ENCODE measurements around the gene IQGAP3.

The IQGAP3 gene

DNA sequence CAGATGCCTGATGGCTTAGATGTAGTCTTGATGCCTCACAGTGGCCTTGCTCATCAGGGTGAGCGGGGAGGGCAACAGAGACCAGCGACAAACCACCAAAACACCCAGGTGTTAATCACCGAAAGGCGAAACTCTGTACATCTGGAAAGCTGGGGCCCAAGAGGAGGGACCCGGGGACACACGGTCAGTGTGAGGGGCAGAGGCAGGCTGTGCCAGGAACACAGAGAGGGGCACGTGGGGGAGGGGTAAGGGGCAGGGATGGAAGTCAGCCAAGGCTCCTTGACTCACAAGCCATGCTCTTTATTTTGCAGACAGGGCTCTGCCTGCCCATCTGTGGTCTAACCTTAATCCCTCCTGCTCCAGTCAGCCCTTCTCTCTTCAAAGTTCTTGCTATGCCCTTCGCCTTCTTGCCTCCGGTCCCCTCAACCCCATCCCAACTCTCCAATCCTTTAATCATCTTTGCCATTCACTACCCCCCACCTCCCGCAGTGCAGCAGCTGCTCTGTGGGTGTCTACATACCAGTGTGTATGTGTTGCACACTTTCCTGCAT lies 76.1 kb downstream of the IQGAP3 start:
- DNase-seq (ENCODE audit: low read depth) = no peak

DNA sequence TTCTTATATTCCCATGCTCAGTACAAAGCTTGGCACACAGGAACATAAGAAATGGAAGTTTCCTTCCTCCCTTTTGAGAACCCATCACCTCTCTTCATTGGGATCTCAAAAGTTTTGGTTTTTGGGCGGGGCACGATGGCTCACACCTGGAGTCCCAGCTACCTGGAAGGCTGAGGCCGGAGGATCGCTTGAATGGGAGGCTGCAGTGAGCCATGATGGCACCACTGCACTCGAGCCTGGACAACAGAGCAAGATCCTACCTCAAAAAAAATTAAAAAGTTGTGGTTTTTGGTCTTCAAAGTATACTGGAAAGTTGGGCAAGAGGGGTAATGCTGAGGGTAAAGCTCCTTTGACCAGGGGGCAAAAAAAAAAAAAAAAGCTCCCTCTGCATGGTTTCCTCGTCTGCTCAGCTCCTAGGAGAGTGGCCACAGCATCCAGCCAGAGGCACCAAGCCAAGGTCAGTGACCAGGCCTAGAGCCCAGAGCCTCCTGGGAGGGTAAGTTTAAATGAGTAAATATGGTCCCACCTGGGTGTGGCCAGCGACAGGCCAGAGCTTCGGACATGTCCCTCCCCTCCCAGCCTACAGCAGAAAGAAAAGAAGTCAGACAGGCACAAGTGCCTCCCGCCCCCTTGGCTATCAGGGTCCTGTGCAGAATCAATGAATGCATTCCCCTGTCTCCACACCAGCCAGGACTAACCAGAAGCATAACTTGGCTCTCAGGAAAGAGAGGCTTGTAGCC lies 76.8 kb downstream of the IQGAP3 start:
- DNase-seq (ENCODE audit: low read depth) = no peak

DNA sequence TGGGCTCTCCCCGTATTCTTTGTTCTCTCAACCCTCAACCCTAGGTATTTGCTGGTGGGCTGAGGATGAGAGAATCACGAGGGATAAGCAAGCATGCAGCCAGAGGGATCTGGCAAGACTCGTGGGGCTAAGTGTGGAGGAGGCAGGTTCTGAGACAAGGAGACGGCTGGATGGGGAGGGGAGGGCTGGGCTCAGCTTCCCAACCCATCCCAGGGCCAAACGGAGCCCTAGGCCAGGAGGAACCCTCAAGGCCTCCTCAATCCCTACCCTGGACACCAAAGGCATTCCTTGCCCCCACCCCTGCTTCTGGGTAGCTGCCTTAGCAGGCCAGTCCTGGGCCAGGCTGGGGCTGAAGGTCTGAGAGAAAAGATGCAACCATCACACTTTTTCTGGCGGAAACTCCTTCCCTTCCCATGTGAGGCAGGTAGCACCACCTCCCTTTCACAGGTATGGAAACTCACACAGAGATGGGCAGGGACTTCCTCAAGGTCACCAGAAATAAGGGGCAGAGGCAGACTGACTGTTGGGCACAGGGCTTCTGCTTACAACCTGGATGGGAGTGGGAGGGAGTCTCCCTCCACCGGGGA lies 78.0 kb downstream of the IQGAP3 start:
- no peak for DNase-seq (ENCODE audit: low read depth)

DNA sequence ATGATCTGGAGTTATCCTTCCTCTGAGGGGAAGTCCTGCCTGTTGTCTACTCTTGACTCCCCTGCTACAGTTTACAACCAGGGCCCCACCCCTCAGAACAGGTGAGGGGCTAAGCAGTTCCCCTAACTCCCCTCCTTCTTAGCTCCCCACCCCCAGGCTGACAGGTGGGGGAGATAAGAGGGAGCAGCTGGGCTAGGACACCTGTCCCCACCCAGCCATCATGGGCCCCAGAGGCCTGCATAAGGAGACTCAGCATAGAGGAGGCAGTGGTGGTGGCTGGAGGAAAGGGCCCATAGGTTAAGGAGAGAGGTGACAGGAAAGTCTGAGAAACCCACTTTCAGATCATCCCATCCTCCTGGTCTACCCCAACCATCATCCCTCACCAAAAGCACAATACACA lies 78.6 kb downstream of the IQGAP3 start:
- no peak for DNase-seq (ENCODE audit: low read depth)

DNA sequence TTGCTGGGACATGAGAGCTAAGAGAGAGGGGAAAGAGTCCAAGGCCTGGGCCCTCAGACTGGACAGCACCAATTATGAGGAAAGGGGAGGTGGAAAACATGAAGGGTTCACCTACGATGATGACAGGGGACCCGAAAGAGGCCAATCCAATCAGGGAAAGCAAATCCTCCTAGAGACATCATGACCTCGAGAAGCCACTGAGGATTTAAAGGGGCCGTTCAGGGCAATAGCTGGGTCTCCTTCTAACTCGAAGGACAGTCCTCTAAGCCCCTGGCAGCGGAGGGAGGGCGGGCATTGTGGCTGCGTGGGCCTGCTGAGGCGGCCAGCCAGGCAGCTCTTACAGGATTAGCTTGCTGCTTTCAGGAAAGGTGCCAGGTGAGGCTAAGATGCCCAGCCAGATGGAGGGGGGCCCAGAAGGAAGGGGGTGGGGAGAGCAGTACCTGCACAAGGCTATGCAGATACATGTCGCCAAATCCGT lies 79.2 kb downstream of the IQGAP3 start:
- DNase-seq (ENCODE audit: low read depth) = no peak

DNA sequence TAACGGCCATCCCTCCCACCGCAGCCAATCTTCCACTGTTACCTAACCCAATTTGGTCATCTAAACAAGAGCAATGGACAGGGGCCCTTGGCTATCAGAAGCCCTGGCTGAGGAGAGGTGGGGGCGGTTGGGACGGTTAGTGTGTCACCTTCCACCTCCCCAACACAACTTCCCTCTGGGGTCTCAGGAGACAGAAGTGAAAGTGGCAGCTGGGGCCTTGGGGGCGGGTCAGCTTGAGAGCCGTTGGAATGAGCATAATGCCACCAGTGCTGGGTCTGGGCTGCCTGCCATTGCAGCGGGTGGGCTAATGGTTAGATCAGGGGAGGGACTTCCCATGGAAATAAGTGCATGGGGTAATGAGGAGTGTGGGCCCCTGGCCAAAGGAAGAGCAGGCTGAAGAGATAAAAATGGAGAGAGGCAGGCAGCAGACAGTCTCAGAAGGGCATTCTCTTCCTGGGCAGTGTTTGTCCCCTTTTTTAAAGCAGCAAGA lies 79.7 kb downstream of the IQGAP3 start:
- DNase-seq (ENCODE audit: low read depth) = no peak

DNA sequence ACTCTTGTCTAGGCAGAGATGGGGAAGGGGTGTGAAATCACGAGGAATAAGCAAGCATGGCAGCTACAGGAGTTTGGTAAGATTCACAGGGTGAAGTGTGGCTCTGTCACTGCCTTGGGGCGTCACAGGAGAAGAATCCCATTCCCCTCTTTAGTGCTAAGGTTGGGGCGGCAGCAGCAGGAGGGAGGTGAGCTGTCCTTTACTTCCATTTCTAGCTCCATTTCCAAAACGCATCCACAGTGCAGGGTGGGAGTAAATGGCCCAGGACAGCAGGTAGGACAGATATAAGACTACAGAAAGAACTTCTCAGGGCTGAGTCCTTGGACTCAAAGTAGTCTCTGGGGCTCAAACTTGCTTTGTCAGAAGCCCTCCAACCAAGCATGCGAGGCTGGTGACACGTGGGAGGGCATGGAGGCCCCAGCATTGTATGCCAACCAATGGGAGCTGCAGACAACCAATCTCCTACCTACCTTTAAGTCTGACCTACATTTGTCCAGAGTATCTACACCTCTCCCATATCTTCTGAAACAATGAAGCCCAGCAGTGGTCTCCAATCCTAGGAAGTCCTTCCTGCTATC lies 80.3 kb downstream of the IQGAP3 start:
- no peak for DNase-seq (ENCODE audit: low read depth)

DNA sequence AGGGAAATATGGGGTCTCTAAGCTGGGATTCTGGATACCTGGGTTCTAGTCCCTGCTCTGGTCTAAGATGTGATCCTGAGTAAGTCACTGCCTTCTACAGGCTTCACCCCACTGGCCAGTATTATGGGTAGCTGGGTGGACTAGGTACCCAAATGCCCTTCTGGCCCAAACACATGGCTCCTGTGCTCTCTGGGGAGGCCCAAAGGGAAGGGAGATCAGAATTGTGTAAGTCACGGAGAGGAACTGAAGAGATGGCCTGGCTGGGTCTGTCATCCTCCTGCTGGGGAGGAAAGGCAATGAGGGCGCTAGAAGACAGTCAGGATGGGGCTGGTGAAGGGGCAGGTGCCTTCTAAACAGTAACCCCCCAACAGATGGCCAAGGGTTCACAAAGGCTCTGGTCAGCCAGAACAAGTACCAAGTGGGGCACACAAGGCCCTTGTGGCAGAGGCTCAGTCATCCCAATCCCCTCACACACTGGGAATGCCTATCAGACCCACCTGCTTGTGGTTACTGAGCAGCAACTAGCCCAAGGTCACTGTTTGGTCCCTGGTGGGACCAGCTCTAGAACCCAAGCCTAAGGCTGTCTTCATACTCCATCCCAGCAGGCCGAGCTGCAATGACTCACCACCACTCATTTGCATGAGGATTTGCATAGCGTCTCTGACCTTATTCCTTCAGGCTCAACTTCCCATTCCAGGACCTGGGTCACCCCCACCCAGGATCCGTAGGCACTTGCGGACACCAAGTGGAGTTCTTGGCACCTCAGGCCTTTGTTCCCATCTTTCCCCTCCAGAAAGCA lies 81.0 kb downstream of the IQGAP3 start:
- no peak for DNase-seq (ENCODE audit: low read depth)

DNA sequence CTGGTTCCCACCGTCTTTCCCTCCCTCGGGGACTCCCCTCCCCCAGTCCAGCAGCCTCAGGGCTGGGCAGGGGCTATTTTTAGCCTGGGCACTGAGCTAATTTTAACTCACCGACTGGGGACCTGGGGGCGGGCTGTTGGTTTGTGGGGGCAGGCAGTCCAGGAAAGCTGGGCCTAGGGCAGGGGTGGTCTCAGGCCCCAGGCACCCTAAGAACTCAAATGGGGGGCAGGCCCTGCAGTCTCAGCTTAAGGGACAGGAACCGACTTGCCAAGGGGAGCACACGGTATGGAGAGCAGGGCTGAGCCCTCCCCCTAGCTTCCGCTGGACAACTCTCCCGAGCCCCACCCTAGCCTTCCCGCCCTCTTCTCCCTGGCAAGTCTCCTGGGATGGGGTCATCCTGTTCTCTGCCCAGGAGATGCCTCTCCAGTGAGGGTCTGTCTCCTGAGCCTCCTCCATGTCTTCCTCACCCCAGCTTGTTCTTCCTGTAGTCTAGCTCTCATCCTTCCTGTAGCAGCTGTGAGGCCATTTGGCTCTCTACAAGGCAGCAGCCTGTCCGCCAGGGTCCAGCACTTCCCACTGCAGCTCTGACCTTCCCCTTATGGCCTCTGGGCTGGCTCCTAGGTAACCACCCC lies 81.8 kb downstream of the IQGAP3 start:
- no peak for DNase-seq (ENCODE audit: low read depth)

DNA sequence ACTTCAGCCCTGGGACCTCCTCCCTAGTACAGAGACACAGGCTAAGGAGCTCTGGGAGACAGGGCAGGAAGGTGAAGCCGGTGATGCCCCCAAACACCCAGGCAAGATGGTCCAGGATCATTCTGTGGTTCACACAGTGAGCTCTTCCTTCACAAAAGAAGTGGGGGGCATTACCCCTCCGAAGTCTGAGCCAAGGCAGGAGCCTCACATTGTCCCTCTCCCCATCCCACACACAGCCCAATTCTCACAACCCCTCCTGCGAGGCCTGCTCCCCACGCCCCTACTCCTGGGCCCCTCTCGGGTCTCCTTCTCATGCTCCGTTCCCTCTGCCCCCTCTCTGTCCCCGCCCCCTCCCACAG lies 82.5 kb downstream of the IQGAP3 start:
- no peak for DNase-seq (ENCODE audit: low read depth)

DNA sequence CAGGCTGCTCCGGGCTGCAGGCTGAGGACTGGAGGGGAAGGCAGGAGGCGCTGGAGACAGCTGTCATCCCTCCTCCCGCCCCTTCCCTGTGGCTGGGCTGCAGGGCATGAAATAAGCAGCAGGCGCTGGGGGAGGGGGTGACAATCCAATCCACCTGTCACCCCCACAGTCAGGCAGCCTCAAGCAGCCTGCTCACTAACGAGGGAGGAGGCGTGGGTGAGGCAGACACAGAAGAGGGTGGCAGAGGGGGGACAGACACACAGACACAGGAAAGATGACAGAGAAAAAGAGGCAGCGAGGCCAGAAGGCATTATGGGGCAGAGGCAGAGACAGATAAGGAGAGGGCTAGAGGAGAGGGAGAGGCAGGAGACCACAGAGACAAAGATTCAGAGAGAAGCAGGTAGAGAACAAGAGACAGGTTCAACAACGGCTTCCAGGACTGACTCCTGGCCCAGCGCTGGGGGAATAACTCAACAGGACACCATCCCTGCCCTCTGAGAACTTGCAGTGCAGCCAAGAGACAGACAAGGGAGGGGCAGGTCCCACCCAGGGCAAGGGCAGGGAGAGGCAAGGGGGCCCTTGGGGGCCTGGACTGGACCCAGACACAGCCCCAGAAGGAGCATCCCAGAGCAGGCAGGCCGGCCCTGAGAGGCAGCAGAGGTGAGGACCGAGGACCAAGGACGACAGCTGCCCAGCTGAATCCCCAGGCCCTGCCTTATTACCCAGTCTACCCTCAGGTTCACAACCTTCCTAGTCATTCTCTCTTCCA lies 83.0 kb downstream of the IQGAP3 start:
- no peak for DNase-seq (ENCODE audit: low read depth)

DNA sequence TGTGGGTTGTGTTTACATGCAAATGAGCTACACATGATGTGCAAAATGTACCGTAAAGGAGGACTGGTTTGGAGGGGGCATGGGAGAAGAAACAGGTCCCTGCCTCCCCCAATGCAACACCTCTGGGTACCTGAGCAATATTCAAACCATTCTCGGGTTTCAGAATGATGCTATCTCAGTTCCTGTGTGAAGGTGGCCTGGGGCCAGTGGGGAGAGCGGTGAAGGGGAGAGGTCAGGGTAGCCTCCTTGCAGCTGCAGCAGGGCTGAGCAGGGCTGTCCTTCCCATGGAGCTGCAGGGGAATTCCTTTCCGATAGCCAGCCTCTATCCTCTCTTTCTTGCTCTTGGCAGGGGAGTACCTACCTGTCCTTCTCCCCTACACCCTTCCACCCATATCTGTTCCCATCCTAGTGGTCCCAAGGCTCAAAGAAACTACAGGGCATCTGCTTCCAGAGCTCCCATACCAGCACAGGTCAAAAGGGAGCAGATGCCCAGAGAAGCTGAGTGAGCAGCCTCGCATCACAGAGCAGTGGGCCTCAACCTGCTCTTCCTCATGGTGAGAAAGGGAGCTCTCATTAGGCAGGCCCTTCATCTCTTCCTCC lies 83.7 kb downstream of the IQGAP3 start:
- no peak for DNase-seq (ENCODE audit: low read depth)

DNA sequence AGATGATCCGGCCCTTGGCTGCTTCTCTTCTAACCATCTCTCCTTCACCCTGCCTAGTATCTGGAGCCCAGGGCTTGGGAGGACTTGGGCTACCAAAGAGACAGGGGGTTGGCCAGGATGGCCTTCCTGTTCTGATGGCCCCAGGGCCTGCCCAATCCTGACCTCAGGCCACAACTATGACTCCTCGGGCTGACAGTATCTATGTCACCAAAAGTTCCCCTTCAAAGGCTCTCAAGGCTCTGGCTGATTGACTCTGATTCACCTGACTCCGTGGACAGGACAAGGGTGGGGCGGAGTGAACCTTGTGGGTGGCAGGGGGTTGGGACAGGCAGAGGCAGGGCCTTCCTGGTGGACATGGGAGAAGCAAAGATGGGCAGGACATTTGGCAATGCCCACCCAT lies 84.5 kb downstream of the IQGAP3 start:
- DNase-seq (ENCODE audit: low read depth) = no peak

DNA sequence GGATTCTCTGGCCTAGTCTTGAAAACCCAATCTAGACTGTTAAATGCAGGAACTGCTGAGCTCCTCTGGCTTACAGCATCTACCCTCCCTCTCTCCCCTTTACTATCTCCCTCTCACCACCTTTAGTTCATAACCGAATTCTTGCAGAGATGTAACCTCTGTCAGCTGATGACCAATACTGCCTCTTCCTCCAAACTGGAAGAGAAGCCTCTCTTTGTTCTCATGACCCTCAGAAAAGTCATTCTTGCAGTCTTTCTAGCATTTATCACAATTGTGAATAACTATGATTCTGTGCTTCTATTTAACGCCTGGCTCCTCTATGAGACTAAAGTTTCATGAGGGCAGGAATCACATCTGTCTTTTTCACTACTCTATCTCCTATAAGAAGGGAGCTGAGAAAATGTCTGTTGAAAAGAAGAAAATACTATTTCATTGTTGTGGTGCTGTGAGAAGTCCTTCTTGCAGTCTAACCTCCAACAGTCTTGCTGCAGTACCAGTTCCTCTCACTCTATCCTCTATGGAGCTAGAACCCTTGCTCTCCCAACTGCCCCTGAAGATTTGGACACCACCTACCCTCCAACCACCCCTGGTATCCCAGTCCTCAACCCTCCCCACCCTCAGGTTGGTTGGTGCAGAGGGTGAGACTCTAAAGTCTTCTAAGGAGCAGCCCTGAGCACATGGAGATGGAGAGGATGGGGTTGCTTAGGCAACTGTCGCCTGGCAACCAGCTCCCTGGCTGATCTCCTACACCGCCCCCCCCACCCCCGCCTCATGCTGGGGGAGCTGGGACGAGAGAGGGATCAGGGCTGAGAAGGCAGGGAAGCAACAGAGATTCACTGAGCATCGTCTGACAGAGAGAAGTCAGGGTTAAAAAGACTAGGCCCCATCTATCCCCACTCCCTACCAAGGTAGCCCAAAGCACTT lies 85.7 kb downstream of the IQGAP3 start:
- no peak for DNase-seq (ENCODE audit: low read depth)

DNA sequence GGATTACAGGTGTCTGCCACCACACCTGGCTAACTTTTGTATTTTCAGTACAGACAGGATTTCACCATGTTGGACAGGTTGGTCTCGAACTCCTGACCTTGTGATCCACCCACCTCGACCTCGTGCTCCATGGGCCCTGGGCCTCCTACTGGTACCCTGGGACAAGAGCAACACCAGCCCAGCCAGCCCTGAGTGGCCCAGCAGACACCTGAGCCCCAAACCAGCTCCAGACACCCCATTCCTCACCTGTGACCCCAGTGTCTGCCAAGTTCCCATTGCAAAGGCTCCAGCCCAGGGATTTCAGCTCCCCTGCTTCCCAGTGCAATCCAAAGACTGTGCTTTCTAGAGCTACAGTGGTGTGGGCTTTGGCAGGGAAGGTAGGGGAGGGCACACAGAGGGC lies 86.4 kb downstream of the IQGAP3 start:
- DNase-seq (ENCODE audit: low read depth) = no peak

DNA sequence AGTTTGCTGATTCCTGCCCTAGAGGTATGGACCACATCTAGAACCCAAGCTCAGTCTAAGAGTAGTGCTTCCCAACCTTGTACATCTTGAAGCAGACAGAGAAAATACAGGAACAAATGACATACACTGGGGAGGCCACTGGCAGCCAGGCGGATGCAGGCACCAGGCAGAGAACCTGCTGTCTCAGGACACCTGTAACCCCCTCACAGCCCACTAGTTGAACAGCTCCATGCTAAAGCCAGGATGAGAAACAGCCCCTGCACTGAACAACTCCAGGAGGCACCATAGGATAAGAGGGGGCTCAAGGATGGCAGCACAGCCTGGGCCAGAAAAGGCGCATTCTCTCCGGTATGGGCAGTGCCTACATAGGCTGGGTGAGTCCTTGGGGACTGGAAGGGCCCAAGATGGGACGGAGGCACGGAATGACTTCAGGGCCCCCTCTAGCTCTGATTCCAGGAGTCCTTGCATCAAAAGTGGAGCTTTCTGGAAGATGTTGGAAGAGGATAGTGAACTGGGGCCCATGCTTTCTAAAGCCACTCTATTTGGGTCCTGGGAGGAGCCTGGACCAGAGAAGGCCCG lies 87.8 kb downstream of the IQGAP3 start:
- DNase-seq (ENCODE audit: low read depth) = no peak

DNA sequence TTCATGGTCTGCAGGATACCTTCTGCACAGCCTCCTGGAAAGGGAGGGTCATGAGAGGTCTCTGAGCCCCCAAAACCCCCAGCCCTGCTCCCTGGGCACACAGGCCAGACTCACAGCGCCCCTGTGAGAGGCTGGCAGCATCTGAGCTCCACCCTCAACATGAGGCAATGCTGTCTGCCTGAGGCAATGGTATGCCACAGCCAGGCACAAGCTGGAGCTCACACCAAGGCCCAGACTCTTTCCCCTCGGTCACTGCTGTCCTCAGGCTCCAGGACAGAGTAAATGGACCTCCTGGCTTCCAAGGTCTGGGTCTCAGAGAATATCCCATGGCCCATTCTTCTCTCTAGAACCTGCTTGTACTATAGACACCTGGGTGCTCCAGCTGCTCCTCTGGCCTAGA lies 89.0 kb downstream of the IQGAP3 start:
- no peak for DNase-seq (ENCODE audit: low read depth)

DNA sequence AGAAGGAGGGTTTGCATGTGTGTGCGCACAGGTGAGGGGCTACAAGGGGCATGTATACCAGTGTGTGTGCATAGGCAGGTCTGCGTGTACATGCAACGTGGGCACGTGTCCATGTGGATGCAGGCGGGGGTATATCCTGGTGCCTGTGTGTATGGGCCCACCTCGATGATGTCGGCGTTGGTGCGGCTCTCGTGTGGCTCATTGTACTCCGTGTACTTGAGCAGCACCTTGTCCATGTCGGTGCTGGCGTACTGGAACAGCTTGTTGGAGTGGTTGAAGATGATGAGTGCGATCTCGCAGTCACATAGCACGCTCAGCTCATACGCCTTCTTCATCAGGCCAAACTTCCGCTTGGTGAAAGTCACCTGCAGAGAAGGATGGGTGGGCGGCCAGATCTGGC lies 90.1 kb downstream of the IQGAP3 start:
- no peak for DNase-seq (ENCODE audit: low read depth)

DNA sequence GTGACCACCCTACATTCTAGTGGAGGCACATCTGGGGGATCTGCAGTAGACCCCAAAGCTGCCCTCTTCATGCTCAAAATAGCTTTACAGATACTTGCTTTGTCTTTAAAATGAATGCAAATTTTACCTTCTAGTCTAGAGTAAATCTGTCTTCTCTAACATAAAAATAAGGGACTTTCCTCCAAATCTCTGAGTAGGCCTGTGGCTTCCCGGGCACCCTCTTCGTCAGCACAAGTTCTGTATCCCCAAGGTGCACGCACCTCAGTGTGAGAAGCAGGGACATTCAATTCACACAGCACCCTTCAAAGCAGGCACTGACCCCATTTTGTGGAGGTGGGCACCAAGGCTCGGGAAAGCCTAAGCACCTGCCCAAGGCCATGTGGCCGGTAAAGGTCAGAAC lies 90.8 kb downstream of the IQGAP3 start:
- no peak for DNase-seq (ENCODE audit: low read depth)

Measured in stimulated activated CD8-positive, alpha-beta memory T cell treated with anti-CD3 and anti-CD28 coated beads, Interleukin-4, amount 100 ng/mL, for 24 hours (primary cell).